ENCODE measurements around the gene CEP85L. TPM values are rescaled to one million over a fixed set of nuclear protein-coding genes. Genes with fewer than 3 reads are reported as not detected.

CEP85L gene
- total and polyA plus RNA-seq, 4 donors: 1.1 to 21.3 (median 9.4) TPM

- intact Hi-C loops (cut with DNase I): no loop called here
- Histone ChIP-seq H3K36me3 (ENCODE audit: control insufficient read depth in 1 of 2, insufficient read depth in 2 of 2, low read length in 1 of 2) (no peaks in the 10 kb centered on the region), H3K27me3 (ENCODE audit: control insufficient read depth in 1 of 2, insufficient read depth in 2 of 2, low read length in 1 of 2) (no peaks in the 10 kb centered on the region), H3K4me1 (ENCODE audit: control insufficient read depth in 1 of 2, insufficient read depth in 2 of 2, low read length in 2 of 2) (no peaks in the 10 kb centered on the region), H3K9me3 (ENCODE audit: control insufficient read depth, low read length) (no peaks in the 10 kb centered on the region), H3K27ac (ENCODE audit: low read depth in 1 of 2, low read length in 2 of 2) (no peak overlapping the region), H3K4me3 (ENCODE audit: low read length in 2 of 2) (no peak overlapping the region)
- 95 to 98% methylated on average over 3 of the region's 3 CpGs for WGBS, 2 donors
- ATAC-seq (ENCODE audit: low FRiP score) (no peak), DNase-seq (no peak)
These were observed 15.3 kb downstream of the CEP85L start for GRCh38 chr6:118635909-118636735.

GRCh38 chr6:118632359-118632758 lies 19.0 kb downstream of the CEP85L start:
- intact Hi-C loops (cut with DNase I): no loop called here
- 94% methylated on average over 2 of the region's 2 CpGs for WGBS, 2 donors

GRCh38 chr6:118630923-118631322 lies 20.5 kb downstream of the CEP85L start:
- intact Hi-C loops (cut with DNase I): no loop called here
- no peaks in the 10 kb centered on the region for H3K27me3 ChIP-seq (ENCODE audit: control insufficient read depth in 1 of 2, insufficient read depth in 2 of 2, low read length in 1 of 2)
- no peaks in the 10 kb centered on the region for H3K9me3 ChIP-seq (ENCODE audit: control insufficient read depth, low read length)
- H3K36me3 ChIP-seq (ENCODE audit: control insufficient read depth in 1 of 2, insufficient read depth in 2 of 2, low read length in 1 of 2): no peaks in the 10 kb centered on the region
- H3K4me3 ChIP-seq (ENCODE audit: low read length in 2 of 2): no peak overlapping the region
- DNase-seq: no peak
- no peak for ATAC-seq (ENCODE audit: low FRiP score)
- 99 to 100% methylated on average over 1 of the region's 1 CpG for WGBS, 2 donors
- H3K27ac ChIP-seq (ENCODE audit: low read depth in 1 of 2, low read length in 2 of 2): no peak overlapping the region
- no peaks in the 10 kb centered on the region for H3K4me1 ChIP-seq (ENCODE audit: control insufficient read depth in 1 of 2, insufficient read depth in 2 of 2, low read length in 2 of 2)

More at GRCh38 chr6:118632359-118632758, 19.0 kb downstream of the CEP85L start:
- H3K9me3 ChIP-seq (ENCODE audit: control insufficient read depth, low read length): no peaks in the 10 kb centered on the region
- H3K4me3 ChIP-seq (ENCODE audit: low read length in 2 of 2): no peak overlapping the region
- ATAC-seq (ENCODE audit: low FRiP score) (no peak), DNase-seq (no peak)
- H3K4me1 ChIP-seq (ENCODE audit: control insufficient read depth in 1 of 2, insufficient read depth in 2 of 2, low read length in 2 of 2): no peaks in the 10 kb centered on the region
- H3K36me3 ChIP-seq (ENCODE audit: control insufficient read depth in 1 of 2, insufficient read depth in 2 of 2, low read length in 1 of 2): no peaks in the 10 kb centered on the region
- no peaks in the 10 kb centered on the region for H3K27me3 ChIP-seq (ENCODE audit: control insufficient read depth in 1 of 2, insufficient read depth in 2 of 2, low read length in 1 of 2)
- H3K27ac ChIP-seq (ENCODE audit: low read depth in 1 of 2, low read length in 2 of 2): no peak overlapping the region

- no peaks in the 10 kb centered on the region for H3K9me3 ChIP-seq (ENCODE audit: control insufficient read depth, low read length)
- intact Hi-C loops (cut with DNase I): no loop called here
- whole genome bisulfite sequencing, 2 donors: 69 to 73% methylated on average over 1 of the region's 1 CpG
- H3K27ac ChIP-seq (ENCODE audit: low read depth in 1 of 2, low read length in 2 of 2): no peak overlapping the region
- H3K27me3 ChIP-seq (ENCODE audit: control insufficient read depth in 1 of 2, insufficient read depth in 2 of 2, low read length in 1 of 2): no peaks in the 10 kb centered on the region
- ATAC-seq (ENCODE audit: low FRiP score) (no peak), DNase-seq (no peak)
- H3K4me1 ChIP-seq (ENCODE audit: control insufficient read depth in 1 of 2, insufficient read depth in 2 of 2, low read length in 2 of 2): no peaks in the 10 kb centered on the region
- H3K36me3 ChIP-seq (ENCODE audit: control insufficient read depth in 1 of 2, insufficient read depth in 2 of 2, low read length in 1 of 2): no peaks in the 10 kb centered on the region
- no peak overlapping the region for H3K4me3 ChIP-seq (ENCODE audit: low read length in 2 of 2)
These were observed 21.3 kb downstream of the CEP85L start for GRCh38 chr6:118630067-118630466.

GRCh38 chr6:118627724-118628123 lies 23.7 kb downstream of the CEP85L start:
- ATAC-seq (ENCODE audit: low FRiP score): no peak
- H3K4me1 ChIP-seq (ENCODE audit: control insufficient read depth in 1 of 2, insufficient read depth in 2 of 2, low read length in 2 of 2): no peaks in the 10 kb centered on the region
- no peaks in the 10 kb centered on the region for H3K27me3 ChIP-seq (ENCODE audit: control insufficient read depth in 1 of 2, insufficient read depth in 2 of 2, low read length in 1 of 2)
- H3K27ac ChIP-seq (ENCODE audit: low read depth in 1 of 2, low read length in 2 of 2): no peak overlapping the region
- WGBS, 2 donors: 81 to 100% methylated on average over 3 of the region's 3 CpGs
- no peak for DNase-seq
- no peak overlapping the region for H3K4me3 ChIP-seq (ENCODE audit: low read length in 2 of 2)
- H3K36me3 ChIP-seq (ENCODE audit: control insufficient read depth in 1 of 2, insufficient read depth in 2 of 2, low read length in 1 of 2): no peaks in the 10 kb centered on the region
- intact Hi-C loops (cut with DNase I): no loop called here
- H3K9me3 ChIP-seq (ENCODE audit: control insufficient read depth, low read length): no peaks in the 10 kb centered on the region

GRCh38 chr6:118625833-118626232 lies 25.6 kb downstream of the CEP85L start:
- no peaks in the 10 kb centered on the region for H3K4me1 ChIP-seq (ENCODE audit: control insufficient read depth in 1 of 2, insufficient read depth in 2 of 2, low read length in 2 of 2)
- no peak overlapping the region for H3K4me3 ChIP-seq (ENCODE audit: low read length in 2 of 2)
- WGBS, 2 donors: 97 to 98% methylated on average over 4 of the region's 4 CpGs
- H3K9me3 ChIP-seq (ENCODE audit: control insufficient read depth, low read length): no peaks in the 10 kb centered on the region
- no peaks in the 10 kb centered on the region for H3K27me3 ChIP-seq (ENCODE audit: control insufficient read depth in 1 of 2, insufficient read depth in 2 of 2, low read length in 1 of 2)
- intact Hi-C loops (cut with DNase I): no loop called here
- ATAC-seq (ENCODE audit: low FRiP score) (no peak), DNase-seq (no peak)
- no peak overlapping the region for H3K27ac ChIP-seq (ENCODE audit: low read depth in 1 of 2, low read length in 2 of 2)
- no peaks in the 10 kb centered on the region for H3K36me3 ChIP-seq (ENCODE audit: control insufficient read depth in 1 of 2, insufficient read depth in 2 of 2, low read length in 1 of 2)

GRCh38 chr6:118621799-118622470 lies 29.5 kb downstream of the CEP85L start:
- H3K27ac ChIP-seq (ENCODE audit: low read depth in 1 of 2, low read length in 2 of 2): no peak overlapping the region
- ATAC-seq (ENCODE audit: low FRiP score) (no peak), DNase-seq (no peak)
- H3K4me3 ChIP-seq (ENCODE audit: low read length in 2 of 2): no peak overlapping the region
- no peaks in the 10 kb centered on the region for H3K4me1 ChIP-seq (ENCODE audit: control insufficient read depth in 1 of 2, insufficient read depth in 2 of 2, low read length in 2 of 2)
- H3K36me3 ChIP-seq (ENCODE audit: control insufficient read depth in 1 of 2, insufficient read depth in 2 of 2, low read length in 1 of 2): no peaks in the 10 kb centered on the region
- H3K9me3 ChIP-seq (ENCODE audit: control insufficient read depth, low read length): no peaks in the 10 kb centered on the region
- intact Hi-C loops (cut with DNase I): no loop called here
- no peaks in the 10 kb centered on the region for H3K27me3 ChIP-seq (ENCODE audit: control insufficient read depth in 1 of 2, insufficient read depth in 2 of 2, low read length in 1 of 2)
- 49 to 62% methylated on average over 7 of the region's 7 CpGs for WGBS, 2 donors

- no peak for ATAC-seq (ENCODE audit: low FRiP score)
- WGBS, 2 donors: 85 to 86% methylated on average over 4 of the region's 4 CpGs
- no peaks in the 10 kb centered on the region for H3K27me3 ChIP-seq (ENCODE audit: control insufficient read depth in 1 of 2, insufficient read depth in 2 of 2, low read length in 1 of 2)
These were observed 31.2 kb downstream of the CEP85L start for GRCh38 chr6:118620202-118620601.

More at GRCh38 chr6:118620202-118620601, 31.2 kb downstream of the CEP85L start:
- Histone ChIP-seq H3K4me1 (ENCODE audit: control insufficient read depth in 1 of 2, insufficient read depth in 2 of 2, low read length in 2 of 2) (no peaks in the 10 kb centered on the region), H3K36me3 (ENCODE audit: control insufficient read depth in 1 of 2, insufficient read depth in 2 of 2, low read length in 1 of 2) (no peaks in the 10 kb centered on the region), H3K27ac (ENCODE audit: low read depth in 1 of 2, low read length in 2 of 2) (no peak overlapping the region), H3K9me3 (ENCODE audit: control insufficient read depth, low read length) (no peaks in the 10 kb centered on the region), H3K4me3 (ENCODE audit: low read length in 2 of 2) (no peak overlapping the region)
- no peak for DNase-seq
- intact Hi-C loops (cut with DNase I): no loop called here
